GM12874 (cell line): ENCODE results near the gene RNH1.

Experiments
- CTCF ChIP-seq: IDR thresholded peaks from 2 replicates; pipeline ENCODE4 v1.5.1; 2011; ENCODE audit warnings: low read depth, mild to moderate bottlenecking, control low read depth, low read length, moderate library complexity; ENCODE audit not compliant: insufficient read depth

The RNH1 gene

GRCh38 chr11:535519-536454 lies 28.7 kb upstream of the RNH1 start, which contains the start of gene HRAS:
HRAS (minus strand) TSS chr11:535576.
- TF ChIP-seq CTCF: no peak

- TF ChIP-seq CTCF: no peak
Measured at GRCh38 chr11:535210-535518, 28.1 kb upstream of the RNH1 start.

GRCh38 chr11:534396-535209 lies 27.6 kb upstream of the RNH1 start:
- TF ChIP-seq CTCF: no peak

- no peak for TF ChIP-seq CTCF
Measured at GRCh38 chr11:533586-534395, 26.7 kb upstream of the RNH1 start.

- no peak for TF ChIP-seq CTCF
Measured at GRCh38 chr11:532986-533585, 26.0 kb upstream of the RNH1 start.

- TF ChIP-seq CTCF: no peak
Measured at GRCh38 chr11:532527-532985, 25.5 kb upstream of the RNH1 start.
